Measurements from ENCODE around the gene DGCR2.
A peak's percentile ranks its signal among the peaks of the same experiment; 100 is the strongest.

Gene DGCR2

DNA sequence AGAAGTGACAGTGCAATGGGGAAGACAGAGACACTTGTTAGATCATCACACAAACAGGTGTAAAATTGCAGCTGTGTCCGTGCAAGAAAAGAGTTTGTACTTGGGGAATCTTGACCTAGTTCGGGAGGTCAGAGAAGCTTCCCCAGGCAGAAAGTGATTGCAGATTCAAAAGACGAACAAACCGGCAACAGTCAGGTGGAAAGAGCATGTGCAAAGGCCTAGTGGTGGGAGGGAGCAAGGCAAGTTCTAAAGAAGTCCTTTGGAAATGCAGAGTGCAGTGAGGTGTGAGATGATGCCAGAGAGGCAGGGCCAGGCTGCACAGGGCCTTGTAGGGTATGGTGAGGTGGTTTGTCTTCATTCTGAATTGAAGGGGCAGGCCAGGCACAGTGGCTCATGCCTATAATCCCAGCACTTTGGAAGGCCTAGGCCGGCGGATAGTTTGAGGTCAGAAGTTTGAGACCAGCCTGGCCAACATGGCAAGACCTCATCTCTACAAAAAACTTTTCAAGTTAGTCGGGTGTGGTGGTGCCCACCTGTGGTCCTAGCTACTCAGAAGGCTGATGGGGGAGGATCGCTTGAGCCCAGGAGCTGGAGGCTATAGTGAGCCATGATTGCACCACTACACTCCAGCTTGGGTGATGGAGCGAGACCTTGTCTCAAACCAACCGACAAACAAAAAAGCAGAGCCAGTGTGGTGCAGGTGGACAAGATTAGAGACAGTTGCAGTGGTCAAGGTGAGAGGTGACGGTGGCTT is 24.2 kb upstream of the DGCR2 start:
- H3K27ac ChIP-seq (replicated peaks) = no peak overlapping the region
- no peak overlapping the region for H3K4me3 ChIP-seq (replicated peaks; ENCODE audit: insufficient read depth, low read length)
- TF ChIP-seq, protein P1, sequence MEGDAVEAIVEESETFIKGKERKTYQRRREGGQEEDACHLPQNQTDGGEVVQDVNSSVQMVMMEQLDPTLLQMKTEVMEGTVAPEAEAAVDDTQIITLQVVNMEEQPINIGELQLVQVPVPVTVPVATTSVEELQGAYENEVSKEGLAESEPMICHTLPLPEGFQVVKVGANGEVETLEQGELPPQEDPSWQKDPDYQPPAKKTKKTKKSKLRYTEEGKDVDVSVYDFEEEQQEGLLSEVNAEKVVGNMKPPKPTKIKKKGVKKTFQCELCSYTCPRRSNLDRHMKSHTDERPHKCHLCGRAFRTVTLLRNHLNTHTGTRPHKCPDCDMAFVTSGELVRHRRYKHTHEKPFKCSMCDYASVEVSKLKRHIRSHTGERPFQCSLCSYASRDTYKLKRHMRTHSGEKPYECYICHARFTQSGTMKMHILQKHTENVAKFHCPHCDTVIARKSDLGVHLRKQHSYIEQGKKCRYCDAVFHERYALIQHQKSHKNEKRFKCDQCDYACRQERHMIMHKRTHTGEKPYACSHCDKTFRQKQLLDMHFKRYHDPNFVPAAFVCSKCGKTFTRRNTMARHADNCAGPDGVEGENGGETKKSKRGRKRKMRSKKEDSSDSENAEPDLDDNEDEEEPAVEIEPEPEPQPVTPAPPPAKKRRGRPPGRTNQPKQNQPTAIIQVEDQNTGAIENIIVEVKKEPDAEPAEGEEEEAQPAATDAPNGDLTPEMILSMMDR (IDR thresholded peaks at IDR 0.05; ENCODE audit: insufficient read depth, low read length) = no peak
- TF ChIP-seq, protein P2, sequence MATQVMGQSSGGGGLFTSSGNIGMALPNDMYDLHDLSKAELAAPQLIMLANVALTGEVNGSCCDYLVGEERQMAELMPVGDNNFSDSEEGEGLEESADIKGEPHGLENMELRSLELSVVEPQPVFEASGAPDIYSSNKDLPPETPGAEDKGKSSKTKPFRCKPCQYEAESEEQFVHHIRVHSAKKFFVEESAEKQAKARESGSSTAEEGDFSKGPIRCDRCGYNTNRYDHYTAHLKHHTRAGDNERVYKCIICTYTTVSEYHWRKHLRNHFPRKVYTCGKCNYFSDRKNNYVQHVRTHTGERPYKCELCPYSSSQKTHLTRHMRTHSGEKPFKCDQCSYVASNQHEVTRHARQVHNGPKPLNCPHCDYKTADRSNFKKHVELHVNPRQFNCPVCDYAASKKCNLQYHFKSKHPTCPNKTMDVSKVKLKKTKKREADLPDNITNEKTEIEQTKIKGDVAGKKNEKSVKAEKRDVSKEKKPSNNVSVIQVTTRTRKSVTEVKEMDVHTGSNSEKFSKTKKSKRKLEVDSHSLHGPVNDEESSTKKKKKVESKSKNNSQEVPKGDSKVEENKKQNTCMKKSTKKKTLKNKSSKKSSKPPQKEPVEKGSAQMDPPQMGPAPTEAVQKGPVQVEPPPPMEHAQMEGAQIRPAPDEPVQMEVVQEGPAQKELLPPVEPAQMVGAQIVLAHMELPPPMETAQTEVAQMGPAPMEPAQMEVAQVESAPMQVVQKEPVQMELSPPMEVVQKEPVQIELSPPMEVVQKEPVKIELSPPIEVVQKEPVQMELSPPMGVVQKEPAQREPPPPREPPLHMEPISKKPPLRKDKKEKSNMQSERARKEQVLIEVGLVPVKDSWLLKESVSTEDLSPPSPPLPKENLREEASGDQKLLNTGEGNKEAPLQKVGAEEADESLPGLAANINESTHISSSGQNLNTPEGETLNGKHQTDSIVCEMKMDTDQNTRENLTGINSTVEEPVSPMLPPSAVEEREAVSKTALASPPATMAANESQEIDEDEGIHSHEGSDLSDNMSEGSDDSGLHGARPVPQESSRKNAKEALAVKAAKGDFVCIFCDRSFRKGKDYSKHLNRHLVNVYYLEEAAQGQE (IDR thresholded peaks at IDR 0.05; ENCODE audit: insufficient replicate concordance, low read depth) = no peak
- TF ChIP-seq SPI1 (IDR thresholded peaks at IDR 0.05; ENCODE audit: borderline replicate concordance, low read depth) (no peak), POLR2AphosphoS5 (IDR thresholded peaks at IDR 0.05; ENCODE audit: low read depth) (no peak), GABPA (IDR thresholded peaks at IDR 0.05; ENCODE audit: low read depth) (no peak)
- DNase-seq (ENCODE audit: low read depth in 1 of 2, low spot score in 1 of 2) = no peak
- H3K27me3 ChIP-seq (ENCODE audit: insufficient read depth, poor library complexity, severe bottlenecking) = peaks cover 27% of the 10 kb centered on the region

DNA sequence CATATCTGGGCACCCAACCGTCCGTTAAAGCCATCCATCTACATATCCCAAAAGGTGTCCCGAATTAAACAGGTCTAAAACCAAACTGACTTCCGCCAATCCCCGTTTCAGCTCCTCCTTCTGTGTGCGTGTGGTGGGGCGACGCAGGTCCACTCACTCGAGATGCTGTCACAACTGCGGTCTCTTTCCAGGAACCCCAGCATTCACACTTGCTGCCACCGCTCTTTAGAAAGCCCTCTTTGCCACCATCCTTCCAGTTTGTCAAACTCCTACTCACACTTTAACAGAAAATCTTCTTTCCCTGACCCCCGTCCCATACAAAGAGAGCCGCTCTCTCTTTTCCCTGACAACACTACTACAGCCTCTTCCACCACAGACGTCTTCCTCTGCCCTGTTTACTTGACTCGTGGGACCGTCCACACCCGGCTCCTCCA is 21.8 kb upstream of the DGCR2 start:
- peak overlapping the region; percentile 62 for H3K27ac ChIP-seq (replicated peaks)
- TF ChIP-seq, protein P1 (IDR thresholded peaks at IDR 0.05; ENCODE audit: insufficient read depth, low read length) = no peak
- TF ChIP-seq, protein P2 (IDR thresholded peaks at IDR 0.05; ENCODE audit: insufficient replicate concordance, low read depth) = no peak
- no peak for TF ChIP-seq POLR2AphosphoS5 (IDR thresholded peaks at IDR 0.05; ENCODE audit: low read depth)
- H3K4me3 ChIP-seq (replicated peaks; ENCODE audit: insufficient read depth, low read length) = peak overlapping the region; percentile 99
- peaks cover 11% of the 10 kb centered on the region for H3K27me3 ChIP-seq (ENCODE audit: insufficient read depth, poor library complexity, severe bottlenecking)
- DNase-seq (ENCODE audit: low read depth in 1 of 2, low spot score in 1 of 2) = peak in 1 of 2 experiments; percentile 31

DNA sequence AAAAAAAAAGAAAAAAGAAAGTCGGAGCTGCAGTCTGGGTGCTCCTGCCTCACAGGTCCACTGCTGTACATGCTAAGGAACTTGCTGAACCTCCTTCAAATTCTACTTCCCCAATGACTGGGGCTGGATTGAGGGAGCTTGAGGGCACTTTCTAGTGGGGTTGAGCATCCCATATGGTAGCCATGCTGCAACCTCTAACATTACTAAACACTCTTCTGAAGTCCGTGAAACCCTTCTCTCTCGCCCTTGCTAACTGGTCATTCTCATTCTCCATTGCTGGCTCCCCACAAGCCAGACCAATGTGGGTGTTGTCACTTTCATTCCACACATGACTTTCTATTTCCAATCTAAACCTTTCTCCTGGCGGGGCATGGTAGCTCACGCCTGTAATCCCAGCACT is 21.0 kb upstream of the DGCR2 start:
- Histone ChIP-seq H3K27me3 (ENCODE audit: insufficient read depth, poor library complexity, severe bottlenecking) (peaks cover 5% of the 10 kb centered on the region), H3K4me3 (replicated peaks; ENCODE audit: insufficient read depth, low read length) (no peak overlapping the region), H3K27ac (replicated peaks) (no peak overlapping the region)
- TF ChIP-seq GABPA (IDR thresholded peaks at IDR 0.05; ENCODE audit: low read depth) (no peak), SPI1 (IDR thresholded peaks at IDR 0.05; ENCODE audit: borderline replicate concordance, low read depth) (no peak), POLR2AphosphoS5 (IDR thresholded peaks at IDR 0.05; ENCODE audit: low read depth) (no peak)
- TF ChIP-seq, protein P2 (IDR thresholded peaks at IDR 0.05; ENCODE audit: insufficient replicate concordance, low read depth) = no peak
- TF ChIP-seq, protein P1 (IDR thresholded peaks at IDR 0.05; ENCODE audit: insufficient read depth, low read length) = no peak
- DNase-seq (ENCODE audit: low read depth in 1 of 2, low spot score in 1 of 2) = no peak

All from HL-60 (cell line).